NCI-H1417 (cell line): Measurements from ENCODE around the gene USP36.
A peak's percentile ranks its signal among the peaks of the same experiment; 100 is the strongest.
"Not testable (repeated sequence)": the region's sequence is repeated elsewhere in the genome, so short reads cannot be mapped to it uniquely, and the experiment has no call there.

Source experiments
- DNase-seq, 3 experiments: peaks; one replicate each; lab custom pipeline; 2025; lab: John Stamatoyannopoulos, UW

Gene USP36

GRCh38 chr17:78790552-78790951 is 50.1 kb downstream of the USP36 start:
- DNase-seq, result no peak

- DNase-seq, result no peak
Measured at GRCh38 chr17:78789663-78790181, 50.9 kb downstream of the USP36 start.

GRCh38 chr17:78789149-78789662 is 51.4 kb downstream of the USP36 start:
- DNase-seq, result no peak

- no peak for DNase-seq
Measured at GRCh38 chr17:78788451-78788850, 52.2 kb downstream of the USP36 start.

GRCh38 chr17:78787444-78787843 is 53.2 kb downstream of the USP36 start:
- DNase-seq, result no peak

DNA sequence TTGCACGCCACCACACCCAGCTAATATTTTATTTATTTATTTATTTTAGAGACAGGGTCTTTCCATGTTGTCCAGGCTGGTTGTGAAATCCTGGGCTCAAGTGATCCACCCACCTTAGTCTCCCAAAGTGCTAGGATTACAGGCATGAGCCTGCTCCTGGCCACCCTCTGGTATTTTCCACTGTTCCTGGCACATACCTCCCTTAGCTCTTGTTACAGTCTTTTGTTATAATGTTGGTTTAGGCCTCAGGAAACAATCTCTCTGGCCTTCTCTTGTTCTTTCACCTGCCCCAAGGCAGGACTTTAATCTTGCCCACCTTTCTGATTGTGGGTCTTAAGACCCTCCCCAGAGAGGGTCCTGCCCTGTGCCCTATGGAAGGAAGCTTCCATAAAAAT is 55.0 kb downstream of the USP36 start:
- DNase-seq, result no peak

- no peak for DNase-seq
Measured at GRCh38 chr17:78785011-78785662, 55.5 kb downstream of the USP36 start.

DNA sequence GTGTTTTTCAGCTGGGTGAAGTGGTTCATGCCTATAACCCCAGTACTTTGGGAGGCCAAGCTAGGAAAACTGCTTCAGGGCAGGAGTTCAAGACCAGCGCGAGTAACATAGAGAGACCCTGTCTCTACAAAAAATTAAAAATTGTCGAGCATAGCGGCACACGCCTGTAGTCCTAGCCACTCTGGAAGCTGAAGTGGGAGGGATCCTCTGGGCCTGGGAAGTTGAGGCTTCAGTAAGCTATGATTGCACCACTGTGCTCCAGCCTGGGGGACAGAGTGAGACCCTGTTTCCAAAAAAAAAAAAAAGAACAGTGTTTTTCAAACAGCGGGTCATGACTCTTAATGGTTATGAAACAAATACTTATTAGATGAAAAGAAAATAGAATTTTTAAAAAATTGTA is 56.3 kb downstream of the USP36 start:
- DNase-seq, result no peak

DNA sequence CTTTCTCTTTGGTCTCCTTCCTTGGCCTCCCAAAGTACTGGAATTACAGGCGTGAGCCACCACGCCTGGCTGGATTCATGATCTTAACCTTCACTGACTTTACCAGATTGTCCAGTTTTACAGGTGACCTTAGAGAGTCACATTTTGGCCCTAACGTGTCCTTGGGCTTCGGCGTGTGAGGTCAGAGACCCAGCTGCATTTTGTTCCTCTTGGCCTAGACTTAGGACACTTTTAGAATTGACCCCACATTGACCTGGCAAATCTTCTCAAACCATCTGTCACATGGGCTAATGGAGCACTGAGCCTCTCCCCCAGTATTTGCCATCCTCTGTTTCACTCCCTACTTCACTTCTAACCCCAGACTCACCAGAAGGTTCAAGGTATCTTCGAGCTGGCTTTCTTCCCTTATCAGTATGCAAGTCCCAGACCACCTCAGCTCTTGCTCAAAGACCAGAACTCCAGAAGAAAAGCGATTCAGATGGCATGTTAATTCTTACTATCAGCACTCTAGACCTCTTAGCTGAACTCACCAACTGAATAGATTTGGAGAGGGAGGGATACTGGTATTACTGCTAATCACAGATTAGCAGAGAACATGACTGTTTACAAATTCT is 56.8 kb downstream of the USP36 start:
- no peak for DNase-seq

- peak in 1 of 3 experiments; percentile 69 for DNase-seq
Measured at GRCh38 chr17:78781893-78782304, 58.7 kb downstream of the USP36 start, which contains the start of gene CYTH1. TSS of gene CYTH1 (minus strand) at chr17:78782273. CDS start at chr17:78782223, 50 bp downstream.

- DNase-seq, result peak; percentile 9 to 69 (median 51)
Measured at GRCh38 chr17:78781104-78781892, 59.3 kb downstream of the USP36 start.

- no peak for DNase-seq
Measured at GRCh38 chr17:78780335-78780734, 60.3 kb downstream of the USP36 start.

- peak in 1 of 3 experiments; percentile 77 for DNase-seq
Measured at GRCh38 chr17:78779850-78780249, 60.8 kb downstream of the USP36 start.

GRCh38 chr17:78779286-78779651 is 61.3 kb downstream of the USP36 start:
- DNase-seq, result not testable (repeated sequence)

DNA sequence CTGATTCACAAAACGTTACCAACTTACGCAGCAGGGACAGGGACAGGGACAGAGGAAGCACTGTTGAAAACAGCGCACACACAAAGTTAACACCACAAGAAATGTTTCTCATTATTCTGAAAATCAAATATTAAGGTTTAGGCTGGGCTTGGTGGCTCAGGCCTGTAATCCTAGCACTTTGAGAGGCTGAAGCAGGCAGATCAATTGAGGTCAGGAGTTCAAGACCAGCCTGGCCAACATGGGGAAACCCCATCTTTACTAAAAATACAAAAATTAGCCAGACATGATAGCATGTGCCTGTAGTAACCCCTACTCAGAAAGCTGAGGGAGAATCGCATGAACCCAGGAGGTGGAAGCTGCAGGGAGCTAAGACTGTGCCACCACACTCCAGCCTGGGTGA is 62.7 kb downstream of the USP36 start:
- no peak for DNase-seq

DNA sequence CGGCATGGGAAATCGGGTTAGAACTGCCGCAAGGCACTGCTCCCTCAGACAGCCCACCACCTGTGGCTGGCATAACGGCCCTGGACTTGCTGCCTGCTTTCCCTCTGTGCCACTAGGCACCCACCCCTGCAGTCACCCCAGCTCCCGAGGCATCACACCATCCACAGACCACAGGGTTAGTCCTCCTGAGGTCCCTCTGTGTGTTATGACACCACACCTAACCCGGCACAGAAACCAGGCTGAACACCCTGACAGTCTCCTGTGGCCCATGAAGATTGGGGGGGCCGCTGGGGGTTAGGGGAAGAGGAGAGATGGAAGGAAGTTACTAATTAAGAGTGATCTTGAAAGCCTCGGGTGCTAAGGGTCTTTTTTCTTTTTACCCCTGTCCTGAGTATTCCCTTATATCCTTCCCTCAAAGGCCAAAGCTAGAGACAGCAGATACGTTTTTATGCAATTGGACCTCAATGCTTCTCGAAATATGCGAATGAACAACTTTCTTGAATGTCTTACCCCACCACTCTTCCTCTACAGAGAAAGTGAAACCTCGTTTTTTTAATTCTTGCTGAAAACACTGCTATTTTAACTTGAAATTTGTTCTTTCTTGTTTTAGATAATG is 65.5 kb downstream of the USP36 start:
- DNase-seq, result no peak

GRCh38 chr17:78774453-78774852 is 66.2 kb downstream of the USP36 start:
- no peak for DNase-seq

DNA sequence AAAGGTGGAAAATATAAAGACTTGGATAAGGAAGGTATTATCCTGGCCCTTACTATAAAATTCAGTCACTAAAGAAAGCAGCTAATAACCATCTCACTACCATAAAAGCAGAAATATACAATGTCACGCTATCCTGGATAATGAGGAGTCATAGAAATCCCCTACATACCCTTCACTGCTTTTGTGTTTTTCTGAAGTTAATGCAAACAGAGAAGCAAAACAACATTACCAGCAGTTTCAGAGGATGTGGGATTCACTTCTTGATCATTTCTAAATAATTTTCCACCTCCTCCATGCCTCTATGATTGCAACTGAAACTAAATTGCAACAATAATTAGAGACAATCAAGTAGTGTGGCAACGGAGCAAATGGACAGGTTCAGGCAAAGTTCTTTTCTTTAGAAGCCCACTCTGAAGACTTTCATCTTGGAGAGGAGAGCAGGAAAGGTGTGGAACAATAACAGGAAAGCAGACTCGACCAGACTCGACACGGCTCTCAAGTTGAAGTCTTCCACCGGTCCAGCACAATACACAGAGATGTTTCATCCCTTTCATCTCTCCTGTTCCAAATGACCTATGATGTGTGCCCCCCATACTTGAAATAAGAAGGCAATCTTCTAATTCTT is 68.7 kb downstream of the USP36 start:
- DNase-seq, result no peak

- DNase-seq, result no peak
Measured at GRCh38 chr17:78769196-78769773, 71.3 kb downstream of the USP36 start.

DNA sequence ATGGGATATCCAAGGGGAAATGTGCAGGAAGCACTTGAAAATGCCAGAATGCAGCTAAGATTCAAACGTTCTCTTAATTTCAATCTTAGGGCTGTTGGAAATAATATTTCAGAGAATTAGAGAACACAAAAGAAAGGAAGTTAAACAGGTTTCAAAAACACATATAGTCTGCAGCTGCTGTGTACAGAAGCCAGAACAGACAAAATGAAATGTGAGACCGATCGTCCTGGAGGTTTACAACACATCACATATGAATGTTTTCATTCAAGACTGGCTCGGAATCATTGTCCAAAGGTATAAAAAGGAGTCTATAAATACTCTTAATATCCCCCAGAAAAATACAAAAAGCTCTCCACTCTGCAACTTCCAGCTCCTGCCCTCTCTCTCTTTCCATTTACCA is 72.8 kb downstream of the USP36 start:
- no peak for DNase-seq

DNA sequence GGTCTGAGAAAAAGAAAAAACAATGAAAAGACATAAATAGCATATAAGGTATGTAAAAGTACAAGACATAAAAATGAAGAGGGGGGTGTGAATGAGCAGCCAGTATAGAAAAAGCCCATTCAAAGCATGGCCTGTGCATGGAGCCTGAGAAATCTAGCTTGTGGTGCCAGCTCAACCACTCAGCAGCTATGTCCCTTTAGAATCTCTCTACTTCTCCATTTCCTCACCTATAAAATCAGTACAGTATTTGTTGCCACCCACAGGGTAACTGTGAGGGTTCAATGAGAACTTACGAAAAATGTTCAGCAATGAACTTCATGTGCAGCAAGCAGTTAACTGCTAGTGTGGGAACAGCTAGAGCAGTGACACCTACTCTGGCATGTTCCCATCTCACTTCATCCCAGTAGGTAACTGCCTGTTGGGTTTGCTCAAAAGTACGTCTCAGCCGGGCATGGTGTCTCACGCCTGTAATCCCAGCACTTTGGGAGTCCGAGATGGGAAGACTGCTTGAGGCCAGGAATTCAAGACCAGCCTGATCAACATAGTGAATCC is 73.8 kb downstream of the USP36 start:
- DNase-seq, result no peak
